HG02970 (cell line): ENCODE measurements around the gene FYB1.
"Not testable (repeated sequence)": the region's sequence is repeated elsewhere in the genome, so short reads cannot be mapped to it uniquely, and the experiment has no call there.

ENCODE experiments used
- ATAC-seq: cut with Tn5 transposase; IDR thresholded peaks from one replicate; pipeline ENCODE4 v1.9.1; 2021; ENCODE audit warnings: mild to moderate bottlenecking, moderate library complexity, moderate number of reproducible peaks; ENCODE audit not compliant: unreplicated experiment, low FRiP score

The FYB1 gene, protein sequence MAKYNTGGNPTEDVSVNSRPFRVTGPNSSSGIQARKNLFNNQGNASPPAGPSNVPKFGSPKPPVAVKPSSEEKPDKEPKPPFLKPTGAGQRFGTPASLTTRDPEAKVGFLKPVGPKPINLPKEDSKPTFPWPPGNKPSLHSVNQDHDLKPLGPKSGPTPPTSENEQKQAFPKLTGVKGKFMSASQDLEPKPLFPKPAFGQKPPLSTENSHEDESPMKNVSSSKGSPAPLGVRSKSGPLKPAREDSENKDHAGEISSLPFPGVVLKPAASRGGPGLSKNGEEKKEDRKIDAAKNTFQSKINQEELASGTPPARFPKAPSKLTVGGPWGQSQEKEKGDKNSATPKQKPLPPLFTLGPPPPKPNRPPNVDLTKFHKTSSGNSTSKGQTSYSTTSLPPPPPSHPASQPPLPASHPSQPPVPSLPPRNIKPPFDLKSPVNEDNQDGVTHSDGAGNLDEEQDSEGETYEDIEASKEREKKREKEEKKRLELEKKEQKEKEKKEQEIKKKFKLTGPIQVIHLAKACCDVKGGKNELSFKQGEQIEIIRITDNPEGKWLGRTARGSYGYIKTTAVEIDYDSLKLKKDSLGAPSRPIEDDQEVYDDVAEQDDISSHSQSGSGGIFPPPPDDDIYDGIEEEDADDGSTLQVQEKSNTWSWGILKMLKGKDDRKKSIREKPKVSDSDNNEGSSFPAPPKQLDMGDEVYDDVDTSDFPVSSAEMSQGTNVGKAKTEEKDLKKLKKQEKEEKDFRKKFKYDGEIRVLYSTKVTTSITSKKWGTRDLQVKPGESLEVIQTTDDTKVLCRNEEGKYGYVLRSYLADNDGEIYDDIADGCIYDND

GRCh38 chr5:39219437-39219836, at the start of gene FYB1:
TSS of gene FYB1 (minus strand) at chr5:39219563. CDS start at chr5:39202960, 16,603 bp downstream.
- no peak for ATAC-seq

GRCh38 chr5:39267186-39267585, 47.8 kb upstream of the FYB1 start:
- ATAC-seq = no peak

DNA sequence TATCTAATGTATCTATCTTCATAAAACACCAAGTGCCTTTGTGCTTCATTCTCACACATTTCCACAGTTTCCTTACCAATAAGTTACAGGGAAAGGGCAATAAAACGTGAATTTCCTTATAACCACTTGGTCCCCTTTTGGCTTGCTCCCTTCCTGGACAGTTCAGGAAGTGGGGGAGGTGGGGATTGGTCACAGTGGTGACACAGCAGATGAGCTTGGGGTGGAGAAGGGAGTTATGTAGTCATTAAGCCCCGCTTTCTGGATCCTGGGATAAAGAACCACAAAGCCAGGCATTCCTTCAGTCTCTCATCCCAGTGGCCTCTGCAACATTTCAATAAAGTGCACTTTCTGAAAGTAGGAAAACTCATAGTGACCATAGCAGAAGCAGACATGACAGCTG, 47.1 kb upstream of the FYB1 start:
- ATAC-seq = no peak

GRCh38 chr5:39264528-39264927, 45.2 kb upstream of the FYB1 start:
- no peak for ATAC-seq

- ATAC-seq = no peak
Observed at GRCh38 chr5:39262981-39263380, 43.6 kb upstream of the FYB1 start.

- ATAC-seq = no peak
Observed at GRCh38 chr5:39260095-39260494, 40.7 kb upstream of the FYB1 start.

GRCh38 chr5:39257554-39257953, 38.2 kb upstream of the FYB1 start:
- ATAC-seq = no peak

DNA sequence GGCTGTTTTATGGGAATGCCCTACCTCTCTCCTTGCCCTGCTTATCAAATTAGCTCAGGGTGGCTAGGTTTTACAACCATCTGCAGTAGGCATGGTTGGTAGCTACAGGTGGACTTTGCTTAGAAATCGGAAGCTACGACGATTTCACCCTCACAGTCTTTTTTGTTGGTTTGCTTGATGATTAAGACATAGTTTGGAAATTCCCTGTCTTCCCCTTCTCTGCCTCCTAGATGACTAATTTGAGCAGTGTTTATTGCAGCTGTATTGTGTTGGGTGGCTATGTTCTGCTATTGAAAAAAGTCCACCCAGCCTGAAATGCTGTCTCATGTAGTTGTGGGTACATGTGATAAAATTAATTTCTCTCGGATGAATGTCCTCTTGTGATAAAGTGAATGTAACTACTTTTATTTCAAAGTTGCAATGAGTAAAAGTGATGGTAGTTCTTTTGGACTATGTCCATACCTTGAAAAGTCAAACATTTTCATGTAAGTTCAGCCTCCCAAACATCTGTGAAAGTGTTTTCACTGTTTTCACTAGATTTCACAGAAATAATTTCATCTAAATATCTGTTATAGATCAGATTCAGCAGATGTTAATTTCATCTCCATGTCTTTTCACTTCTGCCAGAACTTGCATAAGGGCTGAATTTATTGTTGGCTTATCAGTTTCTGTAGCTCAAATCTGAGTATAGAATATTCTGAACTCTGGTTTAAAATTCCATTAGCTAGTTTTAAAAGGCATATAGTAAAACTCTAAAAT, 37.3 kb upstream of the FYB1 start:
- ATAC-seq = no peak

DNA sequence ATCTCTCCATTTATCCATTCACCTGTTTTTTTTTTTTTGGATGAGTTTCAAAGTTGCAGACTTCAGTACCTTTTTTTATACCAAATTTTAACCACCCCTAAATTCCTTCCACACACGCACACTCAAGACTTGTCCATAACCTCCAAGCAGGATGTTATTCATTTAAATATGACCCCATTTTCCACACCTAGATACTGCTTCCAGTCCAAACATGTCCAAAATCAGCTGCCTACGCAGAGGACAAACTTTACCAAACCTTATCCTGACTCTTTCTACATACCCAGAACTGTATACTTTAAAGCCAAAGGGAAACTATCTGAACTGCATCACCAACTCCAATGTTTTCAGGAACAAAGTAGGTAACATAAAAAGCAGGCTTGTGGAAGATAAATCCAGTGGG, 36.0 kb upstream of the FYB1 start:
- ATAC-seq = no peak

- ATAC-seq = no peak
Observed at GRCh38 chr5:39254671-39255070, 35.3 kb upstream of the FYB1 start.

DNA sequence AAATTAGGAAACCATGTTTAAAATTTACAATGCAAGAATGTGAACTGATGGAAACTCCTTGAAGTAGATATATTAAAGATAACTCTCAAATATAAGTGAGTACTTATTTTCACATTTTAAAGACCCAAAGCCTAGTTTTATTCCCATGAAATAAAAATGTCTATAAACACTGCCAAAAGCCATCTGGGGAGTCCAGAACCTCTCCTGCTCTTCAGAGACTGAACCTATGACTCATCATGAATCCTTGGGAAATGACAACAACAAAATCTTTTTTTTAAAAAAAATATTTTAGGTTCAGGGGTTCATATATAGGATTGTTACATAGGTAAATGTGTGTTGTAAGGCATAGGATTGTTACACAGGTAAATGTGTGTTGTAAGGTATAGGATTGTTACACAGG, 33.8 kb upstream of the FYB1 start:
- ATAC-seq = no peak

- no peak for ATAC-seq
Observed at GRCh38 chr5:39249564-39250274, 30.4 kb upstream of the FYB1 start.

GRCh38 chr5:39249069-39249468, 29.7 kb upstream of the FYB1 start:
- ATAC-seq = no peak

DNA sequence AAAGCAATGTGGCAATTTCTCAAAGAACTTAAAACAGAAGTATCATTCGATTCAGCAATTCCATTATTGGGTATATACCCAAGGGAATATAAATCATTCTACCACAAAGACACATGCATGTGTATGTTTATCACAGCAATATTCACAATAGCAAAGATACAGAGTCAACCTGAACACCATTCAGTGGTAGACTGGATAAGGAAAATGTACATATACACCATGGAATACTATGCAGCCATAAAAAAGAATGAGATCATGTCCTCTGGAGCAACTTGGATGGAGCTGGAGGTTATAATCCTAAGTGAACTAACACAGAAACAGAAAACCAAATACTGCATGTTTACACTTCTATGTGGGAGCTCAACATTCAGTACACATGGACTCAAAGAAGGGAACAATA, 21.4 kb upstream of the FYB1 start:
- no peak for ATAC-seq

DNA sequence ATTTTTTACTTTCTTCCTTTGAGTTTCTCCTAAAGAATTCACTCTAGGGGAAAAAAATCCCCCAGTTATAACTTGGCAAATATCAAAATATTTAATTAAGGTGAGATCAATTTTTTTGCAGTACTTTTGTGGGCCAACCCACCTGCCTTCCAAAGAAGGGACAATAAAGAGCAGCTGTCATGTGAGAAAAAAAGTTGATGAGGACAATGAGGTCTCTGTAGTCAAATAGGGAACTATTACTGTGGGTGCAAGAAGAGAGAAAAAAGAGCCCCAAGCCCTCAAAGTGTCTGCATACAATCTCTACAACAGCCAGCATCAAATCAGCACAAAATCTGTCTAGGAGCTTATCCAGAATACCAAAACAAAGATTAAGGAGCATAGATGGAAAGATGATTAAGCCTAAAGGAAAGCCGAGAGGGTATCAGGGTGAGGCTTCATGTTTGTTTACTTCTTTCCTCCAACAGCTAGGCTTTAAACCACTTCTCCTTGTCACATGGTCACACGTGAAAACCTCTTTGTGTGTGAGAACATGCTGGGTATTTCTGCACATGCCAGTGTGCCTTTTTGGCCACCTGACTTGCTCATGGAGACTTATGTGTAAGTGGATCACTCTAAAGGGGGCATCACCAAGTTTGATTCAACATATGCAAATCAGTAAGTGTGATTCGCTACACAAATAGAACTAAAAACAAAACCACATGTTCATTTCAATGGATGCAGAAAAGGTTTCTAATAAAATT, 19.2 kb upstream of the FYB1 start:
- no peak for ATAC-seq

- ATAC-seq = no peak
Observed at GRCh38 chr5:39236718-39237117, 17.4 kb upstream of the FYB1 start.

DNA sequence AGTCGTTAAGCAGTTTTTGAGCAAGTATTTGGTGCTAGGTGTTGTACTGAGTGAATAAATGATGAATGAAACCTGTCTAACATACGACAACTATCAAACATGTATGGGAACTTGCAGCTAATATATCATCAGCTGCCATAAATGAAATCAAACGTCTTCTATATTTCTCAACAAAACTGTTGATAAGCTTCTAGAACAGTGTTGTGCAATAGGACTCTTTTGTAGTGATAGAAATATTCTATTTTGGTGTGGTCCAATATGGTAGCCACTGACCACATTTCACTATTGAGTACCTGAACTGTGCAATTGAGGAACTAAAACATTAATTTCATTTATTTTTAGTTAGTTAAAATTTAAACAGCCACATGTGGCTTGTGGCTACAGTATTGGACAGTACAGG, 16.3 kb upstream of the FYB1 start:
- no peak for ATAC-seq

- not testable (repeated sequence) for ATAC-seq
Observed at GRCh38 chr5:39234494-39234893, 15.1 kb upstream of the FYB1 start.

GRCh38 chr5:39233783-39234182, 14.4 kb upstream of the FYB1 start:
- ATAC-seq = no peak
